Lung (tissue), 13 donors: ENCODE measurements around the gene STC2. TPM values are rescaled to one million over a fixed set of nuclear protein-coding genes. Genes with fewer than 3 reads are reported as not detected.

ENCODE experiments used
- ATAC-seq: fragments of 200-7000 bp; cut with Tn5 transposase; one replicate; pipeline ENCODE4 v1.9.1; 2020; ENCODE audit warnings: moderate number of reproducible peaks; ENCODE audit not compliant: insufficient read depth, low FRiP score
- DNase-seq, 3 donors: peaks; one replicate each; pipeline ENCODE4 v3.0.0-alpha.2; 2013 to 2017
- H3K27ac ChIP-seq, 2 donors: one replicate each; pipeline ENCODE4 v1.5.1; 2013; ENCODE audit warnings: mild to moderate bottlenecking in 2 of 2, moderate library complexity in 2 of 2, control low read depth in 1 of 2, inconsistent platforms in 1 of 2, low read depth in 1 of 2, low read length in 1 of 2
- H3K27me3 ChIP-seq, 3 donors: one replicate each; pipeline ENCODE4 v1.5.1; 2013; ENCODE audit warnings: low read length in 2 of 3; ENCODE audit not compliant: control insufficient read depth in 3 of 3, insufficient read depth in 3 of 3
- H3K36me3 ChIP-seq, 4 donors: one replicate each; pipeline ENCODE4 v1.5.1; 2013; ENCODE audit warnings: low read length in 4 of 4, mild to moderate bottlenecking in 1 of 4, moderate library complexity in 1 of 4; ENCODE audit not compliant: control insufficient read depth in 4 of 4, insufficient read depth in 4 of 4
- H3K4me1 ChIP-seq, 5 donors: one replicate each; pipeline ENCODE4 v1.5.1; 2013; ENCODE audit warnings: low read length in 5 of 5, mild to moderate bottlenecking in 2 of 5, moderate library complexity in 1 of 5; ENCODE audit not compliant: control insufficient read depth in 5 of 5, insufficient read depth in 5 of 5
- H3K4me3 ChIP-seq: one replicate; pipeline ENCODE4 v1.5.1; 2013; ENCODE audit warnings: mild to moderate bottlenecking, control low read depth, moderate library complexity
- H3K9ac ChIP-seq, 2 donors: one replicate each; pipeline ENCODE4 v1.5.1; 2013; ENCODE audit warnings: low read length in 2 of 2, control low read depth in 1 of 2; ENCODE audit not compliant: insufficient read depth in 1 of 2
- H3K9me3 ChIP-seq, 4 donors: one replicate each; pipeline ENCODE4 v1.5.1; 2013; ENCODE audit warnings: low read length in 3 of 4, mild to moderate bottlenecking in 1 of 4, moderate library complexity in 1 of 4; ENCODE audit not compliant: control insufficient read depth in 4 of 4, insufficient read depth in 3 of 4
- CTCF ChIP-seq: IDR thresholded peaks from 2 replicates; pipeline ENCODE4 v1.5.1; 2012; ENCODE audit warnings: mild to moderate bottlenecking; ENCODE audit errors: control extremely low read depth, extremely low read depth
- WGBS, 2 donors: extraction: QIAGEN DNeasy Blood & Tissue Kit; methylation state at CpG; one replicate each; pipeline ENCODE4 v1.1.7; 2013; 5-methylcytosine and 5-hydroxymethylcytosine counted together
- polyA plus RNA-seq, 2 donors: library from polyadenylated mRNA; stranded (reverse); fragments of 200-250 nt; gene quantifications; one replicate each; pipeline ENCODE4 v1.2.1, GENCODE V29; 2013
- small RNA-seq: library from RNA; depleted of rRNA; stranded (forward); fragments of <200 nt; gene quantifications from one replicate; pipeline ENCODE3, GENCODE V24; 2014; ENCODE audit warnings: low replicate concordance
- total RNA-seq, 2 donors: library from RNA; depleted of rRNA in 1 of 2; stranded (reverse); fragments of >200 nt in 1 of 2; gene quantifications; one replicate each; pipeline ENCODE4 v1.2.1, GENCODE V29; 2014 to 2021
- donor health status: control.
- donor health status: control.
- donor health status: Bipolar disorder and iron deficiency.
- donor health status: healthy.
- donor health status: DM: yes; HTN: yes; CAD: no.

The STC2 gene
- total and polyA plus RNA-seq, 4 donors: 3.1 to 18.1 (median 8.4) TPM

GRCh38 chr5:173268750-173269432 is 59.3 kb downstream of the STC2 start:
- no peaks in the 10 kb centered on the region for H3K36me3 ChIP-seq
- H3K4me1 ChIP-seq: peaks cover 0 to 3% (median 0%) of the 10 kb centered on the region in 5 donors
- peak overlapping the region in 1 of 2 donors; percentile 58 for H3K27ac ChIP-seq
- H3K4me3 ChIP-seq: no peak overlapping the region
- 64 to 74% methylated on average over 14 of the region's 14 CpGs for WGBS, 2 donors
- no peak overlapping the region for H3K9ac ChIP-seq
- TF ChIP-seq CTCF: no peak
- DNase-seq (no peak), ATAC-seq (no peak)
- peaks cover 0 to 7% (median 0%) of the 10 kb centered on the region in 4 donors for H3K9me3 ChIP-seq
- H3K27me3 ChIP-seq: peaks cover 3 to 24% (median 21%) of the 10 kb centered on the region in 3 donors

GRCh38 chr5:173265433-173265832 is 62.8 kb downstream of the STC2 start:
- no peak for TF ChIP-seq CTCF
- DNase-seq (peak in 1 of 3 donors; percentile 16), ATAC-seq (no peak)
- Histone ChIP-seq H3K4me3 (no peak overlapping the region), H3K27ac (peak overlapping the region in 1 of 2 donors; percentile 78), H3K36me3 (no peaks in the 10 kb centered on the region), H3K27me3 (peaks cover 6 to 31% (median 27%) of the 10 kb centered on the region in 3 donors), H3K4me1 (peaks cover 0 to 2% (median 0%) of the 10 kb centered on the region in 5 donors), H3K9ac (no peak overlapping the region), H3K9me3 (peaks cover 0 to 4% (median 0%) of the 10 kb centered on the region in 4 donors)
- whole genome bisulfite sequencing, 2 donors: 47 to 62% methylated on average over 10 of the region's 10 CpGs

Small RNA genes lying within 50 kb of the gene (small RNA-seq; reads per million reads assigned to genes)
- not detected for gene MIR8056
- not detected for gene RNA5SP200
- not detected for gene RNU6-500P

Other genes with a start within 250 kb of the STC2 start
- 10 to 100 TPM; 12.1 to 14.3 TPM for gene BNIP1, start 183.9 kb downstream of the STC2 start, total RNA-seq
- gene BNIP1, start 183.9 kb downstream of the STC2 start, polyA plus RNA-seq: 10 to 100 TPM; 14.3 to 15.0 TPM
- gene NKX2-5, start 93.2 kb downstream of the STC2 start, total RNA-seq: not detected
- gene NKX2-5, start 93.2 kb downstream of the STC2 start, polyA plus RNA-seq: not detected